ENCODE results near the gene AGBL1. TPM values are rescaled to one million over a fixed set of nuclear protein-coding genes. Genes with fewer than 3 reads are reported as not detected.
A peak's percentile ranks its signal among the peaks of the same experiment; 100 is the strongest.

Gene AGBL1
- total and polyA plus RNA-seq, 8 donors: under 0.01 to 0.18 TPM; not detected in 6

GRCh38 chr15:86608461-86609205, 529.0 kb downstream of the AGBL1 start:
- H3K27me3 ChIP-seq: no peaks in the 10 kb centered on the region
- peak in 1 of 2 donors; percentile 26 for DNase-seq

GRCh38 chr15:86609275-86609674, 529.6 kb downstream of the AGBL1 start:
- intact Hi-C loops (cut with DNase I; ENCODE audit: low total_unique reads): no loop called here
- DNase-seq: no peak
- no peaks in the 10 kb centered on the region for H3K4me1 ChIP-seq
- 68 to 89% (median 83%) methylated on average over 3 of the region's 3 CpGs for WGBS, 5 donors
- H3K36me3 ChIP-seq: no peaks in the 10 kb centered on the region
- H3K27ac ChIP-seq: no peak overlapping the region
- H3K4me3 ChIP-seq: no peak overlapping the region
- H3K9me3 ChIP-seq: no peaks in the 10 kb centered on the region
- no peaks in the 10 kb centered on the region for H3K27me3 ChIP-seq
- TF ChIP-seq EP300 (IDR thresholded peaks at IDR 0.05) (no peak), POLR2AphosphoS5 (IDR thresholded peaks at IDR 0.05) (no peak), CTCF (IDR thresholded peaks at IDR 0.05) (no peak), POLR2A (IDR thresholded peaks at IDR 0.05) (no peak)

More at GRCh38 chr15:86608461-86609205, 529.0 kb downstream of the AGBL1 start:
- WGBS, 5 donors: 61 to 71% (median 64%) methylated on average over 7 of the region's 7 CpGs
- Histone ChIP-seq H3K27ac (no peak overlapping the region), H3K36me3 (no peaks in the 10 kb centered on the region), H3K4me3 (no peak overlapping the region), H3K4me1 (no peaks in the 10 kb centered on the region), H3K9me3 (no peaks in the 10 kb centered on the region)
- TF ChIP-seq POLR2A (IDR thresholded peaks at IDR 0.05) (no peak), POLR2AphosphoS5 (IDR thresholded peaks at IDR 0.05) (no peak), CTCF (IDR thresholded peaks at IDR 0.05) (no peak), EP300 (IDR thresholded peaks at IDR 0.05) (no peak)
- intact Hi-C loops (cut with DNase I; ENCODE audit: low total_unique reads): no loop called here

GRCh38 chr15:86610038-86610437, 530.4 kb downstream of the AGBL1 start:
- H3K4me1 ChIP-seq: no peaks in the 10 kb centered on the region
- H3K9me3 ChIP-seq: no peaks in the 10 kb centered on the region
- 66 to 78% (median 76%) methylated on average over 2 of the region's 2 CpGs for WGBS, 5 donors
- no peak overlapping the region for H3K4me3 ChIP-seq
- DNase-seq: no peak
- no peaks in the 10 kb centered on the region for H3K27me3 ChIP-seq
- intact Hi-C loops (cut with DNase I; ENCODE audit: low total_unique reads): no loop called here
- no peaks in the 10 kb centered on the region for H3K36me3 ChIP-seq
- TF ChIP-seq POLR2AphosphoS5 (IDR thresholded peaks at IDR 0.05) (no peak), EP300 (IDR thresholded peaks at IDR 0.05) (no peak), POLR2A (IDR thresholded peaks at IDR 0.05) (no peak), CTCF (IDR thresholded peaks at IDR 0.05) (no peak)
- H3K27ac ChIP-seq: no peak overlapping the region

GRCh38 chr15:86611417-86612040, 531.9 kb downstream of the AGBL1 start:
- intact Hi-C loops (cut with DNase I; ENCODE audit: low total_unique reads): no loop called here
- H3K9me3 ChIP-seq: no peaks in the 10 kb centered on the region
- no peak for DNase-seq
- H3K27ac ChIP-seq: no peak overlapping the region
- no peaks in the 10 kb centered on the region for H3K36me3 ChIP-seq
- no peaks in the 10 kb centered on the region for H3K27me3 ChIP-seq
- 26 to 37% (median 30%) methylated on average over 2 of the region's 2 CpGs for WGBS, 5 donors
- no peak overlapping the region for H3K4me3 ChIP-seq
- H3K4me1 ChIP-seq: no peaks in the 10 kb centered on the region
- no peak for TF ChIP-seq EP300 (IDR thresholded peaks at IDR 0.05)

- H3K4me3 ChIP-seq: no peak overlapping the region
- no peak for DNase-seq
- H3K36me3 ChIP-seq: no peaks in the 10 kb centered on the region
- intact Hi-C loops (cut with DNase I; ENCODE audit: low total_unique reads): no loop called here
- H3K9me3 ChIP-seq: no peaks in the 10 kb centered on the region
- H3K27me3 ChIP-seq: no peaks in the 10 kb centered on the region
- WGBS, 5 donors: 84 to 91% (median 86%) methylated on average over 3 of the region's 3 CpGs
- H3K4me1 ChIP-seq: no peaks in the 10 kb centered on the region
- no peak overlapping the region for H3K27ac ChIP-seq
- TF ChIP-seq POLR2AphosphoS5 (IDR thresholded peaks at IDR 0.05): no peak
- TF ChIP-seq EP300 (IDR thresholded peaks at IDR 0.05): no peak
- TF ChIP-seq POLR2A (IDR thresholded peaks at IDR 0.05): no peak
- no peak for TF ChIP-seq CTCF (IDR thresholded peaks at IDR 0.05)
These were observed 535.7 kb downstream of the AGBL1 start for GRCh38 chr15:86615411-86615810.
